Kidney (tissue), 14 donors: ENCODE measurements around the gene IFNA21. TPM values are rescaled to one million over a fixed set of nuclear protein-coding genes. Genes with fewer than 3 reads are reported as not detected.

Experiments used
- DNase-seq, 5 donors: peaks; one replicate each; pipeline ENCODE4 v3.0.0-alpha.2; 2013 to 2020
- FAIRE-seq: peaks from 2 replicates; lab custom pipeline; 2012; peaks lifted over from hg19 to GRCh38; lab: Jason Lieb, UNC
- H3K27ac ChIP-seq, 2 donors: one replicate each; pipeline ENCODE4 v1.7.0; 2013; ENCODE audit warnings: low read depth in 2 of 2, low read length in 2 of 2, inconsistent platforms in 1 of 2
- H3K27me3 ChIP-seq: one replicate; pipeline ENCODE4 v1.7.1; 2013; ENCODE audit warnings: low read length, inconsistent platforms; ENCODE audit not compliant: control insufficient read depth, insufficient read depth
- H3K36me3 ChIP-seq, 3 donors: one replicate each; pipeline versions ENCODE4 v1.7.0 to v1.7.1; 2013; ENCODE audit warnings: low read length in 3 of 3, control low read depth in 1 of 3, inconsistent platforms in 1 of 3; ENCODE audit not compliant: insufficient read depth in 3 of 3, control insufficient read depth in 2 of 3
- H3K4me1 ChIP-seq, 3 donors: one replicate each; pipeline versions ENCODE4 v1.7.0 to v1.7.1; 2013; ENCODE audit warnings: low read length in 3 of 3, inconsistent platforms in 1 of 3, low read depth in 1 of 3; ENCODE audit not compliant: control insufficient read depth in 2 of 3, insufficient read depth in 2 of 3
- H3K4me3 ChIP-seq, 3 donors: one replicate each; pipeline versions ENCODE4 v1.7.0 to v1.8.1; 2013; ENCODE audit warnings: low read length in 3 of 3, control low read depth in 1 of 3, inconsistent platforms in 1 of 3
- H3K9ac ChIP-seq, 3 donors: one replicate each; pipeline versions ENCODE4 v1.7.0 to v1.7.1; 2013; ENCODE audit warnings: low read length in 3 of 3, control low read depth in 1 of 3, inconsistent platforms in 1 of 3
- H3K9me3 ChIP-seq, 3 donors: one replicate each; pipeline versions ENCODE4 v1.7.0 to v1.7.1; 2013; ENCODE audit warnings: low read length in 3 of 3, control low read depth in 1 of 3, inconsistent platforms in 1 of 3; ENCODE audit not compliant: control insufficient read depth in 2 of 3, insufficient read depth in 1 of 3
- CTCF ChIP-seq: IDR thresholded peaks from 3 replicates; pipeline ENCODE4 v1.5.1; 2012; ENCODE audit warnings: mild to moderate bottlenecking, moderate library complexity, borderline replicate concordance; ENCODE audit not compliant: insufficient read depth; ENCODE audit errors: extremely low read depth
- intact Hi-C: fragments of 100-400 bp; cut with DNase I; formaldehyde crosslinking; loops from one replicate; pipeline ENCODE4 v1.11.1; 2022
- polyA plus RNA-seq: library from polyadenylated mRNA; stranded (reverse); fragments of 350-450 nt; fragmentation: Illumina TruSeq; extraction: RNeasy Lipid Tissue Mini Kit (QIAGEN cat#74804); gene quantifications from one replicate; pipeline ENCODE4 v1.2.3, GENCODE V29; 2014; ENCODE audit warnings: low read depth, low replicate concordance; ENCODE audit not compliant: insufficient read depth
- total RNA-seq: library from RNA; stranded (reverse); fragmentation: NEBNext Ultra II Directional; extraction: Animal tissue kit (Norgen Biotek cat#: 25700); gene quantifications from one replicate; pipeline ENCODE4 v1.2.1, GENCODE V29; 2021
- donor health status: control.
- donor health status: control.
- donor health status: control.
- donor health status: control.
- donor health status: control.
- donor health status: DM: yes; HTN: yes; CAD: no.
- donor health status: Normal renal cell carcinoma (clear cell type).

Gene IFNA21
- total and polyA plus RNA-seq, 2 donors from 2014 or later: not detected

DNA sequence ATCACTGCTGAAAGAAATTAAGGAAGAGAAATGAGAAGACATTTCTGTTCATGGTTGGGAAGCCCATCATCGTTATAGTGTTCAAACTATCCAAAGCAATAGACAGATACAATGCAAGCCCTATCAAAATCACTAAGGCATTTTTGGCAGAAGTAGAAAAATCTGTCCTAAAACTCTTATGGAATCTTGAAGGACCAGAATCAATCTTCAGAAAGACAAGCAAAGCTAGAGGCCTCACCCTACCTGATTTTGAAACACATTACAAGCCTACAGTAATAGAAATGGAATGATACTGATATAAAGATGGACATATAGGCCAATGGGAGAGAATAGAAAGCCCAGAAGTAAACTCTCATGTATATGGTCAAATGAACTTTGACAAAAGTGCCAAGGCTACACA is 4.9 kb upstream of the IFNA21 start:
- Histone ChIP-seq H3K27me3 (no peaks in the 10 kb centered on the region), H3K4me3 (no peak overlapping the region), H3K27ac (no peak overlapping the region), H3K4me1 (no peaks in the 10 kb centered on the region), H3K36me3 (no peaks in the 10 kb centered on the region), H3K9ac (no peak overlapping the region), H3K9me3 (no peaks in the 10 kb centered on the region)
- no peak for FAIRE-seq
- TF ChIP-seq CTCF: no peak
- intact Hi-C loops: no loop called here
- no peak for DNase-seq

GRCh38 chr9:21165516-21165915 is 944 bp downstream of the IFNA21 start:
- no peak overlapping the region for H3K9ac ChIP-seq
- DNase-seq (no peak), FAIRE-seq (no peak)
- no peak overlapping the region for H3K27ac ChIP-seq
- no peaks in the 10 kb centered on the region for H3K9me3 ChIP-seq
- no peak for TF ChIP-seq CTCF
- H3K27me3 ChIP-seq: no peaks in the 10 kb centered on the region
- intact Hi-C loops: no loop called here
- no peak overlapping the region for H3K4me3 ChIP-seq
- H3K4me1 ChIP-seq: no peaks in the 10 kb centered on the region
- no peaks in the 10 kb centered on the region for H3K36me3 ChIP-seq

DNA sequence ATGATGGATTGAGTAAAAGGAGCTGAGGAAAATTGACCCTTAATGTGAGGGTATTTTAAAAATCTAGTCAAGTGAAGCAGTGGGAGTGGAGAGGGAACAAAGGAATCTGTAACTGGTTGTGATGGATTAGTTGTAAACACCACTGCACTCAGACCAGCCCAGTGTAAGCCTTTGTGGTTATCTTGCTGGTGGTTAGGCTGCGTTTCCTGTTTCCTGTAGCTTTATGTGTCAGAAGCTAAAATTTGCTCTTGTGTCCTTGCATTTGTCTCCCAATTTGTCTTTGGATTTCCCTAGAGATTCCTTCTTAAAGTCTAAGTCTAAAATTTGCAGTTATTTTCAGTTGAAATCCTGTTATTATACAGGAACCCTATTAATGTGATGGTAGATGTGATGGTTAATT is 6.3 kb downstream of the IFNA21 start:
- Histone ChIP-seq H3K9me3 (peaks cover 0 to 3% (median 2%) of the 10 kb centered on the region in 3 donors), H3K9ac (no peak overlapping the region), H3K27me3 (no peaks in the 10 kb centered on the region), H3K36me3 (no peaks in the 10 kb centered on the region), H3K27ac (no peak overlapping the region), H3K4me3 (no peak overlapping the region), H3K4me1 (no peaks in the 10 kb centered on the region)
- TF ChIP-seq CTCF: no peak
- intact Hi-C loops: no loop called here
- DNase-seq (no peak), FAIRE-seq (no peak)

DNA sequence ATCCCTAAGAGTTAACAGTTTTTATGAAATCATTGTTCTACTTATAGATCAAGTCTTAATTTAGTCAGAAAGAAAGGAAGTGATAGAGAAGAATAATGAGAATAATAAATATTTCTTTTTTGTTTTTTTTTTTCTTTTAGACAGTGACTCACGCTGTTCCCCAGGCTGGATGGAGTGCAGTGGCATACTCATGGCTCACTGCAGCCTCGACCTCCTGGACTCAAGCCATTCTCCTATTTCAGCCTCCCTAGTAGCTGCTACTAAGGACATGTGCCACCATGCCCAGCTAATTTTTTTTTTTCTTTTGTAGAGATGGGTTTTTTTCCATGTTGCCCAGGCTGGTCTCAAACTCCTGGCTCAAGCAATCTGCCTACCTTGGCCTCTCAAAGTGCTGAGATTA is 11.0 kb downstream of the IFNA21 start:
- H3K4me3 ChIP-seq: no peak overlapping the region
- no peak for FAIRE-seq

More for the DNA sequence above, 11.0 kb downstream of the IFNA21 start:
- Histone ChIP-seq H3K27ac (no peak overlapping the region), H3K4me1 (no peaks in the 10 kb centered on the region), H3K36me3 (no peaks in the 10 kb centered on the region), H3K9me3 (peaks cover 0 to 3% (median 2%) of the 10 kb centered on the region in 3 donors), H3K9ac (no peak overlapping the region), H3K27me3 (no peaks in the 10 kb centered on the region)
- no peak for TF ChIP-seq CTCF
- no peak for DNase-seq
- intact Hi-C loops: no loop called here
